HCT116 (cell line): ENCODE data around the gene AKR7A3. TPM values are rescaled to one million over a fixed set of nuclear protein-coding genes. Genes with fewer than 3 reads are reported as not detected.

Experiments
- ATAC-seq: fragments of 200-7000 bp; cut with Tn5 transposase; 2 replicates; pipeline ENCODE4 v1.9.1; 2020; ENCODE audit warnings: mild to moderate bottlenecking, moderate library complexity
- BruUV-seq: library from RNA; stranded (reverse); fragments of 400-500 nt; replicated peaks from 2 replicates; lab custom pipeline; 2021; lab: Mats Ljungman, UMichigan
- CTCF ChIA-PET: fragments of 300-600 bp; sonication (Branson Sonifier 250); formaldehyde crosslinking; loops from one replicate; lab custom pipeline; 2021; ENCODE audit warnings: antibody characterized with exemption; lab: Charles Lee
- POLR2A ChIA-PET: fragments of 300-600, 350-600 bp; sonication (Branson Sonifier 250); formaldehyde crosslinking; loops from one replicate; lab custom pipeline; 2021; ENCODE audit warnings: antibody characterized with exemption; lab: Charles Lee
- RAD21 ChIA-PET, 2 experiments: fragments of 300-600 bp; sonication (Branson Sonifier 250); formaldehyde crosslinking; loops; one replicate each; lab custom pipeline; 2023; ENCODE audit warnings: low total read pairs in 2 of 2; ENCODE audit not compliant: uncharacterized antibody in 2 of 2, unreplicated experiment in 2 of 2, low non-redundant PET in 1 of 2; lab: Charles Lee
- DNase-seq: peaks from one replicate; pipeline ENCODE4 v3.0.0-alpha.2; 2010; ENCODE audit warnings: low read depth, low spot score
- H2AFZ ChIP-seq: fragments of 200-600 bp; shearing (Covaris generic), sonication (generic); 2 replicates; pipeline ENCODE4 v1.6.1; 2017; ENCODE audit warnings: low read depth, mixed run types, mixed read lengths, antibody characterized with exemption, low read length; ENCODE audit not compliant: poor library complexity, severe bottlenecking
- H3K27ac ChIP-seq: 2 replicates; pipeline ENCODE4 v1.5.1; 2012; ENCODE audit warnings: low read depth, low read length
- H3K27me3 ChIP-seq: fragments of 200-600 bp; sonication (generic); 2 replicates; pipeline ENCODE4 v1.6.1; 2016; ENCODE audit warnings: mixed run types, low read length, mixed read lengths; ENCODE audit not compliant: insufficient read depth
- H3K36me3 ChIP-seq, 2 experiments: fragments of 200-500 bp in 1 of 2; fragments of 200-600 bp in 1 of 2; sonication (Bioruptor generic) in 1 of 2; sonication (generic) in 1 of 2; 2 replicates each; pipeline versions ENCODE4 v1.5.1 to v1.6.1; 2014 to 2016; ENCODE audit warnings: low read length in 2 of 2, inconsistent platforms in 1 of 2, mixed read lengths in 1 of 2, mixed run types in 1 of 2; ENCODE audit not compliant: insufficient read depth in 2 of 2, control insufficient read depth in 1 of 2
- H3K4me1 ChIP-seq, 2 experiments: fragments of 200-600 bp in 1 of 2; sonication (generic) in 1 of 2; 2 replicates each; pipeline versions ENCODE4 v1.5.1 to v1.6.1; 2012 to 2017; ENCODE audit warnings: low read length in 2 of 2, inconsistent platforms in 1 of 2, mild to moderate bottlenecking in 1 of 2, mixed read lengths in 1 of 2, mixed run types in 1 of 2, moderate library complexity in 1 of 2; ENCODE audit not compliant: insufficient read depth in 2 of 2, control insufficient read depth in 1 of 2
- H3K4me2 ChIP-seq: fragments of 200-600 bp; sonication (generic); 2 replicates; pipeline ENCODE4 v1.6.1; 2017; ENCODE audit warnings: mixed run types, low read length, mixed read lengths
- H3K4me3 ChIP-seq, 2 experiments: fragments of 200-600 bp in 1 of 2; sonication (generic) in 1 of 2; replicated peaks in 1 of 2; 2 replicates each; pipeline ENCODE4 v1.5.1; 2011 to 2016; ENCODE audit warnings: low read length in 2 of 2, control low read depth in 1 of 2, low read depth in 1 of 2, mild to moderate bottlenecking in 1 of 2, mixed read lengths in 1 of 2, mixed run types in 1 of 2
- H3K79me2 ChIP-seq: fragments of 200-600 bp; sonication (generic); 2 replicates; pipeline ENCODE4 v1.6.1; 2017; ENCODE audit warnings: mild to moderate bottlenecking, mixed run types, low read length, moderate library complexity, mixed read lengths; ENCODE audit not compliant: insufficient read depth
- H3K9ac ChIP-seq: fragments of 200-600 bp; sonication (generic); 2 replicates; pipeline ENCODE4 v1.6.1; 2016; ENCODE audit warnings: low read length, mixed read lengths
- H3K9me2 ChIP-seq: fragments of 200-600 bp; sonication (generic), shearing (Covaris generic); 2 replicates; pipeline ENCODE4 v1.6.1; 2017; ENCODE audit warnings: mixed run types, mild to moderate bottlenecking, moderate library complexity; ENCODE audit not compliant: insufficient read depth
- H3K9me3 ChIP-seq, 2 experiments: fragments of 200-500 bp in 1 of 2; fragments of 200-600 bp in 1 of 2; sonication (Bioruptor generic) in 1 of 2; sonication (generic) in 1 of 2; 2 replicates each; pipeline ENCODE4 v1.6.1; 2014 to 2017; ENCODE audit warnings: low read length in 2 of 2, mixed read lengths in 2 of 2, inconsistent platforms in 1 of 2, low read depth in 1 of 2, mild to moderate bottlenecking in 1 of 2, mixed run types in 1 of 2, moderate library complexity in 1 of 2; ENCODE audit not compliant: control insufficient read depth in 1 of 2, insufficient read depth in 1 of 2
- H4K20me1 ChIP-seq: fragments of 200-600 bp; sonication (generic), shearing (Covaris generic); 2 replicates; pipeline ENCODE4 v1.6.1; 2017; ENCODE audit warnings: mixed run types, mild to moderate bottlenecking, moderate library complexity; ENCODE audit not compliant: insufficient read depth
- CEBPB ChIP-seq: IDR thresholded peaks from 2 replicates; pipeline ENCODE4 v1.6.1; 2012; ENCODE audit warnings: low read depth
- EGR1 ChIP-seq: IDR thresholded peaks from 2 replicates; pipeline ENCODE4 v1.6.1; 2012; ENCODE audit warnings: low read depth
- ELF1 ChIP-seq: IDR thresholded peaks from 2 replicates; pipeline ENCODE4 v1.6.1; 2012; ENCODE audit warnings: low read depth, borderline replicate concordance
- EZH2 ChIP-seq: fragments of 200-600 bp; sonication (generic); IDR thresholded peaks from 2 replicates; pipeline ENCODE4 v1.6.1; 2017; ENCODE audit warnings: antibody characterized with exemption, mixed run types
- EZH2phosphoT487 ChIP-seq: fragments of 200-600 bp; IDR thresholded peaks from 2 replicates; pipeline ENCODE4 v1.6.1; 2018; ENCODE audit warnings: antibody characterized with exemption, borderline replicate concordance
- FOSL1 ChIP-seq: IDR thresholded peaks from 2 replicates; pipeline ENCODE4 v1.6.1; 2012; ENCODE audit warnings: low read depth
- JUND ChIP-seq: IDR thresholded peaks from 2 replicates; pipeline ENCODE4 v1.6.1; 2012
- POLR2A ChIP-seq: IDR thresholded peaks from 2 replicates; pipeline ENCODE4 v1.7.0; 2011; ENCODE audit warnings: borderline replicate concordance; ENCODE audit not compliant: insufficient read depth, insufficient read length; ENCODE audit errors: extremely low read depth
- POLR2AphosphoS5 ChIP-seq: IDR thresholded peaks from 2 replicates; pipeline ENCODE4 v1.6.1; 2011; ENCODE audit warnings: mild to moderate bottlenecking, low read depth, low read length, moderate library complexity
- SIN3A ChIP-seq: IDR thresholded peaks from 2 replicates; pipeline ENCODE4 v1.6.1; 2012; ENCODE audit warnings: low read depth
- SP1 ChIP-seq: IDR thresholded peaks from 2 replicates; pipeline ENCODE4 v1.6.1; 2012; ENCODE audit warnings: low read depth
- SRF ChIP-seq: IDR thresholded peaks from 2 replicates; pipeline ENCODE4 v1.6.1; 2012; ENCODE audit warnings: low read depth
- TCF7L2 ChIP-seq: IDR thresholded peaks from 2 replicates; pipeline ENCODE4 v1.7.0; 2011; ENCODE audit warnings: borderline replicate concordance, inconsistent platforms; ENCODE audit not compliant: insufficient read depth, insufficient read length; ENCODE audit errors: extremely low read depth
- ZFX ChIP-seq: fragments of 450-650 bp; IDR thresholded peaks from 2 replicates; pipeline ENCODE4 v1.6.1; 2017
- ZNF274 ChIP-seq: fragments of 200-500 bp; sonication (Bioruptor generic); IDR thresholded peaks from 2 replicates; pipeline ENCODE4 v1.6.1; 2014; ENCODE audit warnings: mild to moderate bottlenecking, low read depth, low read length, inconsistent platforms
- intact Hi-C: fragments of 100-400 bp; cut with micrococcal nuclease; formaldehyde crosslinking; loops from 2 replicates; pipeline ENCODE4 v1.10.0; 2022
- total RNA-seq: library from RNA; stranded (reverse); gene quantifications from one replicate; pipeline ENCODE4 v1.2.1, GENCODE V29; 2021; ENCODE audit not compliant: unreplicated experiment
- TF ChIP-seq, protein P1 (sequence below), 3 experiments: fragments of 200-600 bp in 1 of 3; sonication (generic) in 1 of 3; IDR thresholded peaks in 2 of 3; conservative IDR thresholded peaks in 1 of 3; 2 replicates each; pipeline ENCODE4 v1.5.1; 2012 to 2017; ENCODE audit warnings: low read depth in 2 of 3, low read length in 2 of 3, antibody characterized with exemption in 1 of 3, borderline replicate concordance in 1 of 3, control low read depth in 1 of 3, mild to moderate bottlenecking in 1 of 3, mixed read lengths in 1 of 3, mixed run types in 1 of 3, moderate library complexity in 1 of 3; ENCODE audit not compliant: insufficient read depth in 1 of 3
- TF ChIP-seq, protein P2 (sequence below): IDR thresholded peaks from 2 replicates; pipeline ENCODE4 v1.6.1; 2012
- TF ChIP-seq, protein P3 (sequence below): IDR thresholded peaks from 2 replicates; pipeline ENCODE4 v1.6.1; 2011; ENCODE audit warnings: mild to moderate bottlenecking, low read length, moderate library complexity; ENCODE audit not compliant: insufficient replicate concordance; ENCODE audit errors: extremely low read depth

AKR7A3 gene
- total RNA-seq, 1 experiment from 2014 or later = 1.7 TPM

DNA sequence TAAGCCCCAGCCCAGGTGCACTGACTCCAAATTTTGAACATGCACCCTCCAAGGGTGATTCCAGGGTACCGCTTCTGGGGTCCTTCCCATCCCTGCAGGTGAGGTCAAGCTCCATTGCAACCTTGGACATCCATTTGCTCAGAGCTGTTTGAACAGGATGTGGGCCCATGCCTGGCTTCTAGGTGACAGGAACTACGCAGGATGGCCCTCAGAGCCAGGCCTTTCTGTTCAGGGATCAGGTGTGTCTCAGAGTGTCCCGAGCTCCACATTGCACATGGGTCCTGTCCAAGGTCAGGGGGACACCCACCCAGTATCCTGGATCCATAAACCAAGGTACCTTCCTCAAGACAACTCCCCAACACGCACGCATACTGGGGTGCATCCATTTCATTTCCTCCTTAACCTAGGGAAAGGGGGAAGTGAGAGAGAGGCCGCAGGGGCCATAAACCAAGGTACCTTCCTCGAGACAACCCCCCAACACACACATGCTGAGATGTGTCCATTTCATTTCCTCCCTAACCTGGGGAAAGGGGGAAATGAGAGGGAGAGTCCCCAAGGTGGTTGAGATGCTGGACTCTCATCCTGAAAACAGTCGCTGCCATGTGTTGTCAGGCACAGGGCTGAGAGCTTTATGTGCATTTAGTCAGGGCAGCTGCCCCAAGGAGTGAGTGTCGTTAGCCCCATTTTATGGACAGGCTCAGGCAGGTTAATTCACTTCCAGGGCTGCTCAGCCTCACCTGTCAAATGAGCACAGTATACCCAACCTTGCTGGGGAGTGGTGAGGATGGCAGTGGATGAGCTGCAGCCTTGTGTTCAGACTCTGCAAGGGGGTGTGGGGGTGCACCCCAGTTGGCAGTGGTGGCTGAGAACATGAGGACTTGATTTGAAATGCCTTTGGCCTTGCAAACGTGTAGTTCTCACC is 25.7 kb upstream of the AKR7A3 start (continued):
- TF ChIP-seq EZH2phosphoT487 (no peak), CEBPB (no peak), TCF7L2 (no peak), POLR2AphosphoS5 (no peak), SRF (no peak)
- TF ChIP-seq, all 23 proteins: peak for 0

DNA sequence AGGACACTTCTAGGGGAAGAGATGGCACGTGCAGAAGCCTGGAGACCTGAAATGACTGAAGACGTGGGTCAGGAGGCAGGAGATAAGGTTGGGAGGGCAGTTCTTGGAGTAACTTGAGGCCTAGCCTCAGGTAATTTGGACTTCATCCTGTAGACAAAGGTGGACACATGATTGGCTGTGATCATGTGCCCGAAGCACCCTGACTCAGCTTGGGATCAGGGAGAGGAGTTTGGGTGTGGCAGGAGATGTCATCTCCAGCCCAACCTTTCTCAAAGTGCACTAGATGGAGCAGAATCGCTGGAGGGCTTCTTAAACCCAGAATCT is 25.0 kb upstream of the AKR7A3 start:
- BruUV-seq = no TSS peak
- intact Hi-C loops = no loop called here
- ChIA-PET CTCF (no interaction called here), RAD21 (no interaction called here), POLR2A (no interaction called here)
- Histone ChIP-seq H3K4me3 (no peak overlapping the region; a peak in 2 of 4 replicates), H3K27ac (no peak overlapping the region), H3K9me2 (no peaks in the 10 kb centered on the region), H3K36me3 (peaks cover 0 to under 1% of the 10 kb centered on the region in 2 experiments; a peak in 2 of 4 replicates), H3K4me1 (peaks cover 18 to 47% of the 10 kb centered on the region in 2 experiments; a peak in 3 of 4 replicates), H3K79me2 (peaks cover 33% of the 10 kb centered on the region), H3K27me3 (no peaks in the 10 kb centered on the region), H2AFZ (no peak overlapping the region), H3K9ac (peak overlapping the region; percentile 97; the same call in 1 of the 2 replicates), H3K9me3 (no peaks in the 10 kb centered on the region), H4K20me1 (no peaks in the 10 kb centered on the region), H3K4me2 (peak overlapping the region; percentile 100)
- DNase-seq (no peak), ATAC-seq (no peak)
- TF ChIP-seq POLR2A (no peak), JUND (no peak), ZFX (no peak), SP1 (no peak), EZH2phosphoT487 (no peak), POLR2AphosphoS5 (no peak), EGR1 (no peak), SIN3A (no peak), ELF1 (no peak), ZNF274 (no peak), EZH2 (no peak), TCF7L2 (no peak), FOSL1 (no peak)
- TF ChIP-seq, protein P1, sequence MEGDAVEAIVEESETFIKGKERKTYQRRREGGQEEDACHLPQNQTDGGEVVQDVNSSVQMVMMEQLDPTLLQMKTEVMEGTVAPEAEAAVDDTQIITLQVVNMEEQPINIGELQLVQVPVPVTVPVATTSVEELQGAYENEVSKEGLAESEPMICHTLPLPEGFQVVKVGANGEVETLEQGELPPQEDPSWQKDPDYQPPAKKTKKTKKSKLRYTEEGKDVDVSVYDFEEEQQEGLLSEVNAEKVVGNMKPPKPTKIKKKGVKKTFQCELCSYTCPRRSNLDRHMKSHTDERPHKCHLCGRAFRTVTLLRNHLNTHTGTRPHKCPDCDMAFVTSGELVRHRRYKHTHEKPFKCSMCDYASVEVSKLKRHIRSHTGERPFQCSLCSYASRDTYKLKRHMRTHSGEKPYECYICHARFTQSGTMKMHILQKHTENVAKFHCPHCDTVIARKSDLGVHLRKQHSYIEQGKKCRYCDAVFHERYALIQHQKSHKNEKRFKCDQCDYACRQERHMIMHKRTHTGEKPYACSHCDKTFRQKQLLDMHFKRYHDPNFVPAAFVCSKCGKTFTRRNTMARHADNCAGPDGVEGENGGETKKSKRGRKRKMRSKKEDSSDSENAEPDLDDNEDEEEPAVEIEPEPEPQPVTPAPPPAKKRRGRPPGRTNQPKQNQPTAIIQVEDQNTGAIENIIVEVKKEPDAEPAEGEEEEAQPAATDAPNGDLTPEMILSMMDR (IDR thresholded peaks at IDR 0.05 in 2 of 3, conservative IDR thresholded peaks at IDR 0.05 in 1 of 3; ENCODE audit: borderline replicate concordance in 1 of 3, insufficient read depth in 1 of 3, low read depth in 2 of 3, low read length in 2 of 3) = no peak
- TF ChIP-seq, protein P2, sequence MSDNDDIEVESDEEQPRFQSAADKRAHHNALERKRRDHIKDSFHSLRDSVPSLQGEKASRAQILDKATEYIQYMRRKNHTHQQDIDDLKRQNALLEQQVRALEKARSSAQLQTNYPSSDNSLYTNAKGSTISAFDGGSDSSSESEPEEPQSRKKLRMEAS = no peak
- TF ChIP-seq, protein P3, sequence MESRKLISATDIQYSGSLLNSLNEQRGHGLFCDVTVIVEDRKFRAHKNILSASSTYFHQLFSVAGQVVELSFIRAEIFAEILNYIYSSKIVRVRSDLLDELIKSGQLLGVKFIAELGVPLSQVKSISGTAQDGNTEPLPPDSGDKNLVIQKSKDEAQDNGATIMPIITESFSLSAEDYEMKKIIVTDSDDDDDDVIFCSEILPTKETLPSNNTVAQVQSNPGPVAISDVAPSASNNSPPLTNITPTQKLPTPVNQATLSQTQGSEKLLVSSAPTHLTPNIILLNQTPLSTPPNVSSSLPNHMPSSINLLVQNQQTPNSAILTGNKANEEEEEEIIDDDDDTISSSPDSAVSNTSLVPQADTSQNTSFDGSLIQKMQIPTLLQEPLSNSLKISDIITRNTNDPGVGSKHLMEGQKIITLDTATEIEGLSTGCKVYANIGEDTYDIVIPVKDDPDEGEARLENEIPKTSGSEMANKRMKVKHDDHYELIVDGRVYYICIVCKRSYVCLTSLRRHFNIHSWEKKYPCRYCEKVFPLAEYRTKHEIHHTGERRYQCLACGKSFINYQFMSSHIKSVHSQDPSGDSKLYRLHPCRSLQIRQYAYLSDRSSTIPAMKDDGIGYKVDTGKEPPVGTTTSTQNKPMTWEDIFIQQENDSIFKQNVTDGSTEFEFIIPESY = no peak
